PC-9 (cell line): ENCODE data around the gene KRTAP5-6.

Source experiments
- CTCF ChIP-seq: fragments of 200-600 bp; sonication (generic); conservative IDR thresholded peaks from 2 replicates; pipeline ENCODE4 v1.6.1; 2017; ENCODE audit warnings: mixed run types, antibody characterized with exemption, mild to moderate bottlenecking, moderate library complexity
- EZH2 ChIP-seq: fragments of 200-600 bp; sonication (generic); IDR thresholded peaks from 2 replicates; pipeline ENCODE4 v1.8.0; 2017; ENCODE audit warnings: antibody characterized with exemption, low read depth

GRCh38 chr11:1659506-1659905 lies 37.5 kb upstream of the KRTAP5-6 start:
- TF ChIP-seq CTCF (no peak), EZH2 (no peak)
